PC-9 (cell line): Measurements from ENCODE around the gene SBF2. TPM values are rescaled to one million over a fixed set of nuclear protein-coding genes. Genes with fewer than 3 reads are reported as not detected.

Experiments used
- BruUV-seq: library from RNA; stranded (reverse); fragments of 400-500 nt; replicated peaks from 2 replicates; lab custom pipeline; 2021; lab: Mats Ljungman, UMichigan
- CTCF ChIA-PET: fragments of 300-600 bp; sonication (Branson Sonifier 250); formaldehyde crosslinking; loops from one replicate; lab custom pipeline; 2022; ENCODE audit warnings: antibody characterized with exemption; lab: Charles Lee
- POLR2A ChIA-PET: fragments of 300-600 bp; sonication (Branson Sonifier 250); formaldehyde crosslinking; loops from one replicate; lab custom pipeline; 2022; ENCODE audit warnings: antibody characterized with exemption; ENCODE audit not compliant: unreplicated experiment; lab: Charles Lee
- DNase-seq, 2 experiments: peaks; one replicate each; pipeline versions ENCODE4 v3.0.0 to v3.0.0-alpha.2; 2015 to 2022; ENCODE audit warnings: mixed read lengths in 1 of 2
- H2AFZ ChIP-seq: fragments of 200-600 bp; sonication (generic); 2 replicates; pipeline ENCODE4 v1.8.1; 2017; ENCODE audit warnings: antibody characterized with exemption
- H3F3A ChIP-seq: fragments of 200-600 bp; sonication (generic); 2 replicates; pipeline ENCODE4 v1.8.1; 2017; ENCODE audit warnings: antibody characterized with exemption, mild to moderate bottlenecking, low read depth; ENCODE audit not compliant: insufficient read depth
- H3K27ac ChIP-seq: fragments of 200-600 bp; sonication (generic); 2 replicates; pipeline ENCODE4 v1.6.1; 2016; ENCODE audit warnings: mixed run types
- H3K27me3 ChIP-seq: fragments of 200-600 bp; sonication (generic); 2 replicates; pipeline ENCODE4 v1.6.1; 2016; ENCODE audit warnings: low read depth, mixed run types; ENCODE audit not compliant: insufficient read depth
- H3K36me3 ChIP-seq: fragments of 200-600 bp; sonication (generic); 2 replicates; pipeline ENCODE4 v1.6.1; 2016; ENCODE audit warnings: low read depth, mixed run types
- H3K4me1 ChIP-seq: fragments of 200-600 bp; sonication (generic); replicated peaks from 2 replicates; pipeline ENCODE4 v1.6.1; 2016; ENCODE audit warnings: mixed run types; ENCODE audit not compliant: insufficient read depth
- H3K4me2 ChIP-seq: fragments of 200-600 bp; sonication (generic); 2 replicates; pipeline ENCODE4 v1.6.1; 2017; ENCODE audit warnings: mixed run types
- H3K4me3 ChIP-seq: fragments of 200-600 bp; sonication (generic); 2 replicates; pipeline ENCODE4 v1.6.1; 2016; ENCODE audit warnings: mixed run types
- H3K79me2 ChIP-seq: fragments of 200-600 bp; sonication (generic); 2 replicates; pipeline ENCODE4 v1.6.1; 2017; ENCODE audit warnings: low read depth, mixed run types
- H3K9me2 ChIP-seq: fragments of 200-600 bp; sonication (generic); 2 replicates; pipeline ENCODE4 v1.8.1; 2017; ENCODE audit warnings: mild to moderate bottlenecking; ENCODE audit not compliant: insufficient read depth
- H3K9me3 ChIP-seq: fragments of 200-600 bp; sonication (generic); 2 replicates; pipeline ENCODE4 v1.8.1; 2016; ENCODE audit warnings: low read depth; ENCODE audit not compliant: insufficient read depth
- H4K20me1 ChIP-seq: fragments of 200-600 bp; sonication (generic); 2 replicates; pipeline ENCODE4 v1.8.1; 2017; ENCODE audit not compliant: insufficient read depth
- EZH2 ChIP-seq: fragments of 200-600 bp; sonication (generic); IDR thresholded peaks from 2 replicates; pipeline ENCODE4 v1.8.0; 2017; ENCODE audit warnings: antibody characterized with exemption, low read depth
- intact Hi-C: fragments of 100-400 bp; cut with micrococcal nuclease; formaldehyde crosslinking; loops from one replicate; pipeline ENCODE4 v1.10.0; 2022; ENCODE audit not compliant: unreplicated experiment
- total RNA-seq: library from RNA; stranded (reverse); gene quantifications from 2 replicates; pipeline ENCODE4 v1.2.3, GENCODE V29; 2021
- TF ChIP-seq, protein P1 (sequence below): fragments of 200-600 bp; sonication (generic); conservative IDR thresholded peaks from 2 replicates; pipeline ENCODE4 v1.6.1; 2017; ENCODE audit warnings: mixed run types, antibody characterized with exemption, mild to moderate bottlenecking, moderate library complexity

Gene SBF2
- total RNA-seq, 1 experiment from 2014 or later: 18.6 TPM

- no peaks in the 10 kb centered on the region for H3K9me2 ChIP-seq
- DNase-seq: no peak
- no peak overlapping the region for H3K4me3 ChIP-seq
- no peaks in the 10 kb centered on the region for H3K27me3 ChIP-seq
- H4K20me1 ChIP-seq: no peaks in the 10 kb centered on the region
- no peaks in the 10 kb centered on the region for H3K79me2 ChIP-seq
- H2AFZ ChIP-seq: no peak overlapping the region
- TF ChIP-seq, protein P1, sequence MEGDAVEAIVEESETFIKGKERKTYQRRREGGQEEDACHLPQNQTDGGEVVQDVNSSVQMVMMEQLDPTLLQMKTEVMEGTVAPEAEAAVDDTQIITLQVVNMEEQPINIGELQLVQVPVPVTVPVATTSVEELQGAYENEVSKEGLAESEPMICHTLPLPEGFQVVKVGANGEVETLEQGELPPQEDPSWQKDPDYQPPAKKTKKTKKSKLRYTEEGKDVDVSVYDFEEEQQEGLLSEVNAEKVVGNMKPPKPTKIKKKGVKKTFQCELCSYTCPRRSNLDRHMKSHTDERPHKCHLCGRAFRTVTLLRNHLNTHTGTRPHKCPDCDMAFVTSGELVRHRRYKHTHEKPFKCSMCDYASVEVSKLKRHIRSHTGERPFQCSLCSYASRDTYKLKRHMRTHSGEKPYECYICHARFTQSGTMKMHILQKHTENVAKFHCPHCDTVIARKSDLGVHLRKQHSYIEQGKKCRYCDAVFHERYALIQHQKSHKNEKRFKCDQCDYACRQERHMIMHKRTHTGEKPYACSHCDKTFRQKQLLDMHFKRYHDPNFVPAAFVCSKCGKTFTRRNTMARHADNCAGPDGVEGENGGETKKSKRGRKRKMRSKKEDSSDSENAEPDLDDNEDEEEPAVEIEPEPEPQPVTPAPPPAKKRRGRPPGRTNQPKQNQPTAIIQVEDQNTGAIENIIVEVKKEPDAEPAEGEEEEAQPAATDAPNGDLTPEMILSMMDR: no peak
- no peak for TF ChIP-seq EZH2
- no peak overlapping the region for H3K4me2 ChIP-seq
- CTCF ChIA-PET: no interaction called here
- no peaks in the 10 kb centered on the region for H3K9me3 ChIP-seq
- H3K27ac ChIP-seq: no peak overlapping the region
- no peaks in the 10 kb centered on the region for H3K4me1 ChIP-seq
- no peaks in the 10 kb centered on the region for H3K36me3 ChIP-seq
- POLR2A ChIA-PET: no interaction called here
- H3F3A ChIP-seq: no peaks in the 10 kb centered on the region
- no TSS peak for BruUV-seq
- intact Hi-C loops: no loop called here
Measured at GRCh38 chr11:9827708-9828107, 466.3 kb downstream of the SBF2 start.

GRCh38 chr11:9826390-9826789 lies 467.6 kb downstream of the SBF2 start:
- intact Hi-C loops: no loop called here
- Histone ChIP-seq H3K4me2 (no peak overlapping the region), H3F3A (no peaks in the 10 kb centered on the region), H4K20me1 (no peaks in the 10 kb centered on the region), H2AFZ (no peak overlapping the region), H3K36me3 (no peaks in the 10 kb centered on the region), H3K4me3 (no peak overlapping the region), H3K9me2 (no peaks in the 10 kb centered on the region), H3K27ac (no peak overlapping the region), H3K9me3 (no peaks in the 10 kb centered on the region), H3K27me3 (no peaks in the 10 kb centered on the region), H3K4me1 (no peaks in the 10 kb centered on the region), H3K79me2 (no peaks in the 10 kb centered on the region)
- ChIA-PET POLR2A (no interaction called here), CTCF (no interaction called here)
- no peak for TF ChIP-seq EZH2
- TF ChIP-seq, protein P1: no peak
- DNase-seq: no peak
- no TSS peak for BruUV-seq

DNA sequence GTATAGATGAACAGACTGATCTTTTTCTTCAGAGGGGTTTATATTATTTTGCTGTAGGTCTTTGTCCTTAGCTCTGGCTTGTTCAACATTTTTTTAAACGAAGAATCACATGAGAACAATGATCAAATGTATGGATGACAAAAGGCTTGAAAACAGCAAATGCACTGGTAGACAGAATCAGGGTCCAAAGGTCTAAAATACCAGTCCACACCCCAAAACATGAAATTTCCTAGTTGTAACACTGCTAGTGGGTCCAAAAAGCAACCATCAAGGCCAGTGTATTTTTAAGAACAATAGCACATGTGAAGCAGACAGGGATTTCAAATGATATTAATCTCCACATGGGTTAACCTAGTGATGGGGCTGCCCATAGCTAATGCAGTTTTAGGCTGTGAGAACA lies 468.1 kb downstream of the SBF2 start:
- Histone ChIP-seq H3F3A (no peaks in the 10 kb centered on the region), H3K9me2 (no peaks in the 10 kb centered on the region), H3K27me3 (no peaks in the 10 kb centered on the region), H4K20me1 (no peaks in the 10 kb centered on the region), H2AFZ (no peak overlapping the region), H3K36me3 (no peaks in the 10 kb centered on the region), H3K4me3 (no peak overlapping the region), H3K4me1 (no peaks in the 10 kb centered on the region), H3K79me2 (no peaks in the 10 kb centered on the region), H3K27ac (no peak overlapping the region), H3K9me3 (no peaks in the 10 kb centered on the region), H3K4me2 (no peak overlapping the region)
- DNase-seq: no peak
- TF ChIP-seq EZH2: no peak
- TF ChIP-seq, protein P1: no peak
- intact Hi-C loops: no loop called here
- ChIA-PET POLR2A (no interaction called here), CTCF (no interaction called here)
- BruUV-seq: no TSS peak
